ENCODE measurements around the gene SYT9.

Gene SYT9

GRCh38 chr11:7486098-7486780 is 234.5 kb downstream of the SYT9 start:
- DNase-seq (ENCODE audit: low read depth, low spot score): no peak
- Histone ChIP-seq H3K27me3 (ENCODE audit: control insufficient read depth, insufficient read depth, low read length) (no peaks in the 10 kb centered on the region), H3K4me3 (ENCODE audit: low read length) (no peak overlapping the region), H3K36me3 (ENCODE audit: control insufficient read depth, insufficient read depth, low read length) (no peaks in the 10 kb centered on the region), H3K27ac (ENCODE audit: low read length) (no peak overlapping the region), H3K4me1 (ENCODE audit: control insufficient read depth, insufficient read depth, low read length) (peaks cover 4% of the 10 kb centered on the region), H3K9me3 (ENCODE audit: control insufficient read depth, insufficient read depth, low read length) (no peaks in the 10 kb centered on the region; the same call in 1 of the 2 replicates)
- WGBS (ENCODE audit: insufficient coverage, insufficient read length): no CpG with 5 or more reads among the region's 2 CpGs

- Histone ChIP-seq H3K36me3 (ENCODE audit: control insufficient read depth, insufficient read depth, low read length) (no peaks in the 10 kb centered on the region), H3K4me1 (ENCODE audit: control insufficient read depth, insufficient read depth, low read length) (peaks cover 4% of the 10 kb centered on the region), H3K4me3 (ENCODE audit: low read length) (no peak overlapping the region), H3K9me3 (ENCODE audit: control insufficient read depth, insufficient read depth, low read length) (no peaks in the 10 kb centered on the region; the same call in 1 of the 2 replicates), H3K27ac (ENCODE audit: low read length) (no peak overlapping the region), H3K27me3 (ENCODE audit: control insufficient read depth, insufficient read depth, low read length) (no peaks in the 10 kb centered on the region)
- no peak for DNase-seq (ENCODE audit: low read depth, low spot score)
- no CpG with 5 or more reads among the region's 6 CpGs for WGBS (ENCODE audit: insufficient coverage, insufficient read length)
These were observed 235.1 kb downstream of the SYT9 start for GRCh38 chr11:7486781-7487140.

DNA sequence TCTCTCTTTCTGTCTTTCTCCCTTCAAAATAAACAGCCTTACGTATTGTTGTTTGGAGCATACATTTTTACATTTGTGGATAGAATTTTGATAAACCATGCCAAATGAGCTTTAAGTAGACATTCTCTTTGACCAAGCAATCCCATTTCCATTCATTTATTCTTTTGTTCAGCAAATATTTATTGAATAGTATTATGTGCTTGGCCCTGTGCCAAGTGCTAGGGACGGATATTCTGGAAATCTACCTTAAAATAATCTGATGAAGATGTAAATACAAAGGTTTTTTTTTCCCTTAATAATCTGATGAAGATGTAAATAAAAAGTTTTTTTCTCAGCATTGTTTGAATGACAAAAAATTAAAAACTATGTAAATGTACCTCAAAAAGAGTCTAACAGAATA is 235.7 kb downstream of the SYT9 start:
- H3K27ac ChIP-seq (ENCODE audit: low read length): no peak overlapping the region
- no peak for DNase-seq (ENCODE audit: low read depth, low spot score)
- H3K36me3 ChIP-seq (ENCODE audit: control insufficient read depth, insufficient read depth, low read length): no peaks in the 10 kb centered on the region
- no CpG with 5 or more reads among the region's 2 CpGs for WGBS (ENCODE audit: insufficient coverage, insufficient read length)
- no peaks in the 10 kb centered on the region; the same call in 1 of the 2 replicates for H3K9me3 ChIP-seq (ENCODE audit: control insufficient read depth, insufficient read depth, low read length)
- no peaks in the 10 kb centered on the region for H3K27me3 ChIP-seq (ENCODE audit: control insufficient read depth, insufficient read depth, low read length)
- H3K4me1 ChIP-seq (ENCODE audit: control insufficient read depth, insufficient read depth, low read length): peaks cover 6% of the 10 kb centered on the region
- no peak overlapping the region for H3K4me3 ChIP-seq (ENCODE audit: low read length)

DNA sequence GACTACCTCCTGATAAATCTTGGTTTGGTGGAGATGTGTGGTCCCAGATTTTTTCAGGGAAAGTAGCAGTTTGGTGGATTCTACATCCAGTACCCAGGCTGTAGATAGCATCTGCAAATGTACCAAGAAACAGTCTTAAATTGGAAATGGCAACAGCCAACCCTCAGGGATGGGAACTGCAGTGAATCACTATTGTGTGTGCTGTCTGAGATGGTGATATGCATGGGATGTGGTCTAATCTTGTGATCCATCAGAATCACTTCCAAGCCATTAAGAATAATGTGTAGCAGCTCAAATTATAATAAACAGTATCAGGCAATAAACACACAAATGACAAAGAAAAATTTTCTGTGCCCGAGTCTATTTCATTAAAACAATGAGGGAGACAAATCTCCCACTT is 237.0 kb downstream of the SYT9 start:
- peaks cover 6% of the 10 kb centered on the region for H3K4me1 ChIP-seq (ENCODE audit: control insufficient read depth, insufficient read depth, low read length)
- no CpG with 5 or more reads among the region's 1 CpG for WGBS (ENCODE audit: insufficient coverage, insufficient read length)
- no peaks in the 10 kb centered on the region for H3K36me3 ChIP-seq (ENCODE audit: control insufficient read depth, insufficient read depth, low read length)
- no peak overlapping the region for H3K27ac ChIP-seq (ENCODE audit: low read length)
- no peaks in the 10 kb centered on the region for H3K27me3 ChIP-seq (ENCODE audit: control insufficient read depth, insufficient read depth, low read length)
- H3K9me3 ChIP-seq (ENCODE audit: control insufficient read depth, insufficient read depth, low read length): no peaks in the 10 kb centered on the region; the same call in 1 of the 2 replicates
- DNase-seq (ENCODE audit: low read depth, low spot score): no peak
- no peak overlapping the region for H3K4me3 ChIP-seq (ENCODE audit: low read length)

DNA sequence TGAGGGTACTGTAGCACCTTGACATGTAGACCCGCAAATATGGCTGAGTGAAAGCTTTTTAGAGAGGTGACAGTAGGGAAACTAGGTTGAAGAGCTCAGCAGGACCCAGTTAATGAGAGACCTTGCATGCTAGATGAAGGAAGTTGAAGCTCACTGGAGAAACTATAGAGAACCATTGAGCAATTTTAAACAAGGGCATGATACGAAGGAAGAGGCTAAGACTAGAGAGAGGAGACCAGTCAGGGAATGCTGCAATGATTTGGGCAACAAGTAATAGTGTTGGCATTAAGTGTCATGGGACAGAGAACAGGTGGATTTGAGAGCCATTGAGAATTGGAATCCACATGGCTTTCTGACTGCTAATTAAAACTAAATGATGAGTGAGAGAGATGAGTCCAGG is 237.7 kb downstream of the SYT9 start:
- H3K27me3 ChIP-seq (ENCODE audit: control insufficient read depth, insufficient read depth, low read length): no peaks in the 10 kb centered on the region
- no peak overlapping the region for H3K27ac ChIP-seq (ENCODE audit: low read length)
- H3K4me3 ChIP-seq (ENCODE audit: low read length): no peak overlapping the region
- H3K36me3 ChIP-seq (ENCODE audit: control insufficient read depth, insufficient read depth, low read length): no peaks in the 10 kb centered on the region
- WGBS (ENCODE audit: insufficient coverage, insufficient read length): no CpG with 5 or more reads among the region's 2 CpGs
- DNase-seq (ENCODE audit: low read depth, low spot score): no peak
- no peaks in the 10 kb centered on the region; the same call in 1 of the 2 replicates for H3K9me3 ChIP-seq (ENCODE audit: control insufficient read depth, insufficient read depth, low read length)
- peaks cover 6% of the 10 kb centered on the region for H3K4me1 ChIP-seq (ENCODE audit: control insufficient read depth, insufficient read depth, low read length)

GRCh38 chr11:7490054-7490453 is 238.3 kb downstream of the SYT9 start:
- Histone ChIP-seq H3K27ac (ENCODE audit: low read length) (no peak overlapping the region), H3K4me3 (ENCODE audit: low read length) (no peak overlapping the region), H3K9me3 (ENCODE audit: control insufficient read depth, insufficient read depth, low read length) (no peaks in the 10 kb centered on the region; the same call in 1 of the 2 replicates), H3K36me3 (ENCODE audit: control insufficient read depth, insufficient read depth, low read length) (no peaks in the 10 kb centered on the region), H3K27me3 (ENCODE audit: control insufficient read depth, insufficient read depth, low read length) (no peaks in the 10 kb centered on the region), H3K4me1 (ENCODE audit: control insufficient read depth, insufficient read depth, low read length) (peaks cover 4% of the 10 kb centered on the region)
- no CpG with 5 or more reads among the region's 4 CpGs for WGBS (ENCODE audit: insufficient coverage, insufficient read length)
- DNase-seq (ENCODE audit: low read depth, low spot score): no peak

- no peaks in the 10 kb centered on the region for H3K36me3 ChIP-seq (ENCODE audit: control insufficient read depth, insufficient read depth, low read length)
- no peak for DNase-seq (ENCODE audit: low read depth, low spot score)
- no peak overlapping the region for H3K27ac ChIP-seq (ENCODE audit: low read length)
- H3K9me3 ChIP-seq (ENCODE audit: control insufficient read depth, insufficient read depth, low read length): no peaks in the 10 kb centered on the region; the same call in 1 of the 2 replicates
- H3K4me1 ChIP-seq (ENCODE audit: control insufficient read depth, insufficient read depth, low read length): peaks cover 2% of the 10 kb centered on the region; the same call in 1 of the 2 replicates
- H3K27me3 ChIP-seq (ENCODE audit: control insufficient read depth, insufficient read depth, low read length): no peaks in the 10 kb centered on the region
- 100% methylated on average over 1 of the region's 1 CpG for WGBS (ENCODE audit: insufficient coverage, insufficient read length)
- no peak overlapping the region for H3K4me3 ChIP-seq (ENCODE audit: low read length)
These were observed 238.8 kb downstream of the SYT9 start for GRCh38 chr11:7490535-7490934.

- H3K9me3 ChIP-seq (ENCODE audit: control insufficient read depth, insufficient read depth, low read length): no peaks in the 10 kb centered on the region; the same call in 1 of the 2 replicates
- WGBS (ENCODE audit: insufficient coverage, insufficient read length): no CpG with 5 or more reads among the region's 1 CpG
- no peak overlapping the region for H3K4me3 ChIP-seq (ENCODE audit: low read length)
- no peak overlapping the region for H3K27ac ChIP-seq (ENCODE audit: low read length)
- H3K27me3 ChIP-seq (ENCODE audit: control insufficient read depth, insufficient read depth, low read length): no peaks in the 10 kb centered on the region
- H3K36me3 ChIP-seq (ENCODE audit: control insufficient read depth, insufficient read depth, low read length): no peaks in the 10 kb centered on the region
- no peak for DNase-seq (ENCODE audit: low read depth, low spot score)
- peaks cover 2% of the 10 kb centered on the region; the same call in 1 of the 2 replicates for H3K4me1 ChIP-seq (ENCODE audit: control insufficient read depth, insufficient read depth, low read length)
These were observed 240.5 kb downstream of the SYT9 start for GRCh38 chr11:7492253-7492652.

DNA sequence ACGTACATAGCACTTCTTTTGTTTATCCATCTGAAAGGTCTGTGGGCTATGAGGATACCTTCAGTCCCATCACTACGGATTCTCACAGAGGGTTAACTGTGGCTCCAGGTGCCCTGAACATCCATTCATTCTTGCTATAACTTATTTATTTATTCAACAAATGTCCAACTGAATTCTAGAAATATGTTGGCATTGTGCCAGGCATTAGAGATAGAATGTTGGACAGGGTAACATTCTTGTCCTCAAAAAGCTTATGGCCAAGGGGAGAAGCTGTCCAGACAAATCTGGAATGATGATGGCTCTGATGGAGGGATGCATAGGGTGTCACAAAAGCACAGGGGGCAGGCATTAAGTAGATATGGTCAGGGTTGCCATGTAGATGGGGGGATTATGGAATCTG is 242.0 kb downstream of the SYT9 start:
- Histone ChIP-seq H3K27me3 (ENCODE audit: control insufficient read depth, insufficient read depth, low read length) (no peaks in the 10 kb centered on the region), H3K4me3 (ENCODE audit: low read length) (no peak overlapping the region), H3K9me3 (ENCODE audit: control insufficient read depth, insufficient read depth, low read length) (no peaks in the 10 kb centered on the region; the same call in 1 of the 2 replicates), H3K4me1 (ENCODE audit: control insufficient read depth, insufficient read depth, low read length) (peaks cover 2% of the 10 kb centered on the region; the same call in 1 of the 2 replicates), H3K36me3 (ENCODE audit: control insufficient read depth, insufficient read depth, low read length) (no peaks in the 10 kb centered on the region), H3K27ac (ENCODE audit: low read length) (no peak overlapping the region)
- DNase-seq (ENCODE audit: low read depth, low spot score): no peak
- no CpG with 5 or more reads among the region's 2 CpGs for WGBS (ENCODE audit: insufficient coverage, insufficient read length)

DNA sequence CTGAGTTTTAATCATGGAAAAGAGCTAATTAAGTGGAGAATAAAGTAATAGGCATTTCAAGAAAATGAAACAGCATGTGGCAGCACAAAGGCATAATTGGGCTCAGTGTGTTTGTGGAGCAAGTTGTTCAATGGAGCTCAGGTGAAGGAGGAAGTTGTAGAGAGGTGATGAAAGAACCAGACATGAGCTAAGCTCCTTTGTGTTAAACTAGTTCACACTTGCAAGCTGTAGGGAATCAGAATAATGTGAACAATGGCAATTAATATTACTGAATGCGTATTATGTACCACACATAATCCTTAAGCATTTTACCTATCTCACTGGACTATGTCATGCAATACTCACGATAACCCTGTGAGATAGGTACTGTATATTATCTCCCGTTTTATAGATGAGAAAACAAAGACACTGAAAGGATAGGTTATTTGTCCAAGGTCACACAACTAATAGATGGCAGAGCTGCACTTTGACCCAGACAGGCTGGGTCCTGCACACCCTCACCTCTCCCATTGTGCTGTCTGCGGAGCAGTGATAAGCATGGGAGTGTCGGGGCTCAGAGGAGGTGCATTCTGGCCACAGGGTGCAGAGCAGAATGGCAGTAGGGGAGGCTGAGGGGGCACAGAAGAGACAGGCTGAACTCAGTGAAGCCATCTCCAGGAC is 242.5 kb downstream of the SYT9 start:
- no CpG with 5 or more reads among the region's 5 CpGs for WGBS (ENCODE audit: insufficient coverage, insufficient read length)
- no peaks in the 10 kb centered on the region; the same call in 1 of the 2 replicates for H3K9me3 ChIP-seq (ENCODE audit: control insufficient read depth, insufficient read depth, low read length)
- H3K36me3 ChIP-seq (ENCODE audit: control insufficient read depth, insufficient read depth, low read length): no peaks in the 10 kb centered on the region
- H3K27ac ChIP-seq (ENCODE audit: low read length): no peak overlapping the region
- no peak for DNase-seq (ENCODE audit: low read depth, low spot score)
- peaks cover 2% of the 10 kb centered on the region; the same call in 1 of the 2 replicates for H3K4me1 ChIP-seq (ENCODE audit: control insufficient read depth, insufficient read depth, low read length)
- H3K27me3 ChIP-seq (ENCODE audit: control insufficient read depth, insufficient read depth, low read length): no peaks in the 10 kb centered on the region
- H3K4me3 ChIP-seq (ENCODE audit: low read length): no peak overlapping the region
